Fibroblast of villous mesenchyme (primary cell): ENCODE measurements around the gene ZNRF3. TPM values are rescaled to one million over a fixed set of nuclear protein-coding genes. Genes with fewer than 3 reads are reported as not detected.

Experiments used
- DNase-seq: peaks from one replicate; pipeline ENCODE4 v3.0.0-alpha.2; 2010; ENCODE audit warnings: low read depth
- H3K4me3 ChIP-seq: 2 replicates; pipeline ENCODE4 v1.5.1; 2011; ENCODE audit warnings: low read depth, mild to moderate bottlenecking, low read length
- CTCF ChIP-seq: IDR thresholded peaks from 2 replicates; pipeline ENCODE4 v1.5.1; 2012; ENCODE audit warnings: low read depth, mild to moderate bottlenecking, low read length; ENCODE audit not compliant: insufficient read depth
- total RNA-seq: library from RNA; depleted of rRNA; stranded (reverse); fragments of >200 nt; gene quantifications from 2 replicates; pipeline ENCODE4 v1.2.3, GENCODE V29; 2012

The ZNRF3 gene
- total RNA-seq, 1 donor = 1.7 TPM

- peak; percentile 68 for DNase-seq
- H3K4me3 ChIP-seq = no peak overlapping the region
- TF ChIP-seq CTCF = no peak
These were observed 69.5 kb downstream of the ZNRF3 start for GRCh38 chr22:28952857-28953256.

DNA sequence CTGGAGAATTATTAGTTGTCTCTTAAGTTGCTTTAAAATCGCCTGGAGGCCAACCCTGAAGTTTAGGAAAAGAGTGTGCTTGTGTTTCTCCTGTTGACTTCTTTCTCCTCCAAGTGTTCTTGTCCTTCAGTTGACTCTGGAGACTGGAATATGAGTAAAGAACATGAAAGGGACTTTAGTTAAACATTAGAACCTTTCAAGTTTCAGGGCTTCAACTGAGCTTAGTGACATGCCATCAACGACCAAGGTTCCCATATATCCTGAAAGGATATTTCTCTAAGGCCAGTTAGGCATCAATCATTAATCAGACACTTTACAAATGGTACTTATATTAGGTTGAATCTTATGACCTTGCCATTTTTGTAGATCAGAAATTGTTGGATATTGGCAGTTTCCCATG is 70.0 kb downstream of the ZNRF3 start:
- no peak overlapping the region for H3K4me3 ChIP-seq
- TF ChIP-seq CTCF = no peak
- no peak for DNase-seq

- no peak for TF ChIP-seq CTCF
- no peak for DNase-seq
- no peak overlapping the region for H3K4me3 ChIP-seq
These were observed 70.9 kb downstream of the ZNRF3 start for GRCh38 chr22:28953976-28954880.

DNA sequence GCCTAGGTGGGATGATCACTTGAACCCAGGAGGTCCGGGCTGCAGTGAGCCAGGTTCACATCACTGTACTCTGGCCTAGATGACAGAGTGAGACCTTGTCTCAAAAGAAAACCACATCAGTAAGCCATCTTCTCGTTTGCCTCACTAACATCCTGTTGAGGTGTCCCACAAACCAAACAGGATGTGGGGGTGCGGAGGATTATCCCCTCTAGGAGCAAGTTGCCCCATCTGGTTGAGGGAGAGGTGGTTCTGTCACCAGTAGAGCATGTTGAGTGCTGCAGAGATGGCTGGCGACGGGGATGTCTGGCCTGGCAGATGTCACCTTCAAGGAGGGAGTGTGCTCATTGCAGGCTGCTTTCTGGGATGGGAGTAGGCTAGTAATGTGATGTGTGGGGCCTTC is 72.4 kb downstream of the ZNRF3 start:
- H3K4me3 ChIP-seq = no peak overlapping the region
- TF ChIP-seq CTCF = no peak
- DNase-seq = peak; percentile 23

DNA sequence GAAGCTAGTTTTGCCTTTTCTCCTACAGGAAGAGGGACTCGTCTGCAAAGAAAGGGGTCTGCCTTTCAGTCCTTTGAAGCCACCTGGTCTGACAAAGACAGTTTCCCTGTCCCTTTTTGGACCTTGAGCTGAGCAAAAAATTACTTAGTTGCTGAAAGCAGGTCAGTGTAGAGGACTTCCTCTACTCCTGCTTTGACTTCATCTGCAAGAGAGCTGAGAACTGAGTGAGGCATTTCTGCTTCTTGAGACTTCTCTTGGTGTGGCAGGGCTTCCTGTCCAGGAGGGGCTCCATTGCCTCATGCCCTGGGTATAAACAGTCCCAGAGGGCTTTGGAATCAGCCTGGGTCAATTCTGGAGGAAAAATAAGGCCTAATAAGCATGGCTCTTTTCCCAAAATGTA is 73.1 kb downstream of the ZNRF3 start:
- H3K4me3 ChIP-seq = no peak overlapping the region
- TF ChIP-seq CTCF = no peak
- DNase-seq = no peak

- no peak overlapping the region for H3K4me3 ChIP-seq
- DNase-seq = peak; percentile 19
- TF ChIP-seq CTCF = no peak
These were observed 75.2 kb downstream of the ZNRF3 start for GRCh38 chr22:28958611-28959010.

DNA sequence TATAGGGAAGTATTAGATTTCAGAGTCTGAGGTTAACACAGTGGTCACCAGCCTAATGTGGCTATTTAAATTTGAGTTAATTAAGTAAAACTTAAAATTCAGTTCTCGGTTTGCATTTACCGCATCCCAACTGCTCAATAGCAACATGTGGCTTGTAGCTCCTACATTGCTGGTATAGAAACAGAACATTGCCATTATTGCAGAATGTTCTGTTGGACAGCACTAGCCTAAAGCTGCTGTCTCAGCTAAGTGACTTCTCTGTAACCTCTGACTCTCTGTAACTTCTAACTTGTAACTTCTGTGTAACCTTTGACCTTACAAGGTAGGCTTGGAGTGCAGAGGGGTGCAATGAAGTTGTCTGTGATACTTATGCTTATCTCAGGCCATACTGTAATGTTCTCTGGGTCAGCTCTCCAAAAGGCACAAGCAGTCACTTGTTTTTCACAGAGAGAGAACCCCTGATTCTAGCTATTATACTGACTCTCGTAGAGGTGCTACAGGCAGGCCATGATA is 78.7 kb downstream of the ZNRF3 start:
- DNase-seq = no peak
- no peak overlapping the region for H3K4me3 ChIP-seq
- no peak for TF ChIP-seq CTCF
